HG03066 (cell line): ENCODE results near the gene EPB41L1.

Source experiments
- ATAC-seq: cut with Tn5 transposase; IDR thresholded peaks from one replicate; pipeline ENCODE4 v1.9.1; 2021; ENCODE audit warnings: low read depth; ENCODE audit not compliant: unreplicated experiment

The EPB41L1 gene

GRCh38 chr20:36217226-36217625 lies 62.7 kb downstream of the EPB41L1 start:
- no peak for ATAC-seq

GRCh38 chr20:36218380-36219064 lies 64.0 kb downstream of the EPB41L1 start:
- no peak for ATAC-seq

GRCh38 chr20:36219671-36220220 lies 65.2 kb downstream of the EPB41L1 start:
- ATAC-seq, result no peak

GRCh38 chr20:36225666-36226065 lies 71.1 kb downstream of the EPB41L1 start:
- no peak for ATAC-seq

- no peak for ATAC-seq
These were observed 74.2 kb downstream of the EPB41L1 start for GRCh38 chr20:36228770-36229169.

GRCh38 chr20:36230019-36230418 lies 75.5 kb downstream of the EPB41L1 start:
- ATAC-seq, result no peak

GRCh38 chr20:36231331-36231730 lies 76.8 kb downstream of the EPB41L1 start:
- ATAC-seq, result no peak

GRCh38 chr20:36234771-36235320 lies 80.3 kb downstream of the EPB41L1 start:
- no peak for ATAC-seq

- no peak for ATAC-seq
These were observed 81.6 kb downstream of the EPB41L1 start, which contains the start of gene AAR2 for GRCh38 chr20:36235892-36236785. TSS of gene AAR2 (plus strand) at chr20:36236478. CDS start at chr20:36239869, 3,391 bp downstream.

GRCh38 chr20:36236786-36237121 lies 82.2 kb downstream of the EPB41L1 start:
- ATAC-seq, result no peak

- no peak for ATAC-seq
These were observed 82.9 kb downstream of the EPB41L1 start for GRCh38 chr20:36237477-36237876.

- no peak for ATAC-seq
These were observed 83.6 kb downstream of the EPB41L1 start for GRCh38 chr20:36238153-36238552.

GRCh38 chr20:36238760-36239159 lies 84.2 kb downstream of the EPB41L1 start:
- ATAC-seq, result no peak

GRCh38 chr20:36240076-36240475 lies 85.5 kb downstream of the EPB41L1 start:
- ATAC-seq, result no peak

- no peak for ATAC-seq
These were observed 87.1 kb downstream of the EPB41L1 start for GRCh38 chr20:36241678-36242077.

GRCh38 chr20:36243726-36244125 lies 89.2 kb downstream of the EPB41L1 start:
- ATAC-seq, result no peak

GRCh38 chr20:36246401-36246800 lies 91.9 kb downstream of the EPB41L1 start:
- no peak for ATAC-seq

- no peak for ATAC-seq
These were observed 94.3 kb downstream of the EPB41L1 start for GRCh38 chr20:36248836-36249235.

GRCh38 chr20:36249450-36249849 lies 94.9 kb downstream of the EPB41L1 start:
- no peak for ATAC-seq

GRCh38 chr20:36251426-36251825 lies 96.9 kb downstream of the EPB41L1 start:
- ATAC-seq, result no peak

- ATAC-seq, result no peak
These were observed 98.0 kb downstream of the EPB41L1 start for GRCh38 chr20:36252511-36252910.
